NCI-H1694 treated with DMSO at 0.1 percent for 48 hours (cell line): ENCODE measurements around the gene MAS1.
"Not testable (repeated sequence)": the region's sequence is repeated elsewhere in the genome, so short reads cannot be mapped to it uniquely, and the experiment has no call there.

ENCODE experiments used
- DNase-seq: peaks from one replicate; lab custom pipeline; 2025; lab: John Stamatoyannopoulos, UW

The MAS1 gene

DNA sequence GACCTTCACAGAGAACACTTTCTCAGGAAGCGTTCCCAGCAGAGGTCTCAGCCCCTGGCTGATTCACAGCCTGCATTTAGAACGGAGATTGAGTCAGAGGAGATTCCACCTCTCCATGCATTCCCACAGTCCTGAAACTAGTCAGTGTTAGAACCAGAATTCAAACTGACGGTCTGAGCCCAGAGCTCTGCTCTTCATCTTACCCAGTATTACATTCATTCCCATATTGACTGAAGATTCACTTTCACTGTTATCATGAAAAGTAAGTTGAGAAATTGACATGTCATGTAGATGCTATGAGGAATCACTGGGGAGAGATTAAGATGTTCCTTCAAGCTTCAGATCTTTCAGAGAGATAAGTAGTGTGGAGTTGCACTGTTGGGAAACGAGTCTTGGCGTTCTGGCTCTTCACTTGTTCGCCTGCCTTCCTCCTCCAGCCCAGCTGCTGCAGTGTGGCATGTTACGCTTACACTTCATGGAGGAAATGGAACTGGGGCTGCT lies 28.3 kb downstream of the MAS1 start:
- DNase-seq = no peak

DNA sequence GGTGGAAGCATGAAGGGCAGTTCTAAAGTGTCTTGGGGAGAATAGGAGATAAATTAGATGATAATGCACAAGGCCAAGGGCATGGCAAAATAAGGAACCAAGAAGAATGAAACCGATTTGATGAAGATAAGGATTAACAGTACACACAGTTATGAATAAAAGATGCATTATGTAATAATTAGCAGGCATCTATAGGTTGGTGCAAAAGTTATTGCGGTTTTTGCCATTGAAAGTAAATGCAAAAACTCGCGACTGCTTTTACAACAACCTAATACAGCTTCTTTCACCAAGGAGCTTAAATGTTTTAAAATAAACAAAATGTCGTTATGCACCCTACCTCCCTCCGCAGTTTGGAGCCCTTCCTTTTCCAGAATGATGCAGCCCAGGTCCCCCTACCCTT lies 29.0 kb downstream of the MAS1 start:
- DNase-seq = no peak

DNA sequence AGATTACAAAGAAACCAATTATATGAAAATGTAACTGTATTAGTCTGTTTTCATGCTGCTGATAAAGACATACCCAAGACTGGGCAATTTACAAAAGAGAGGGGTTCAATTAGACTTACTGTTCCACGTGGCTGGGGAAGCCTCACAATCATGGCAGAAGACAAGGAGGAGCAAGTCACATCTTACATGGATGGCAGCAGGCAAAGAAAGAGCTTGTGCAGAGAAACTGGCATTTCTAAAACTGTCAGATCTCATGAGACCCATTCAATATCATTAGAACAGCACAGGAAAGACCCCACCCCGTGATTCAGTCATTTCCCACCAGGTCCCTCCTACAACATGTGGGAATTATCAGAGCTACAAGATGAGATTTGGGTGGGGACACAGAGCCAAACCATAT lies 33.4 kb downstream of the MAS1 start:
- not testable (repeated sequence) for DNase-seq

DNA sequence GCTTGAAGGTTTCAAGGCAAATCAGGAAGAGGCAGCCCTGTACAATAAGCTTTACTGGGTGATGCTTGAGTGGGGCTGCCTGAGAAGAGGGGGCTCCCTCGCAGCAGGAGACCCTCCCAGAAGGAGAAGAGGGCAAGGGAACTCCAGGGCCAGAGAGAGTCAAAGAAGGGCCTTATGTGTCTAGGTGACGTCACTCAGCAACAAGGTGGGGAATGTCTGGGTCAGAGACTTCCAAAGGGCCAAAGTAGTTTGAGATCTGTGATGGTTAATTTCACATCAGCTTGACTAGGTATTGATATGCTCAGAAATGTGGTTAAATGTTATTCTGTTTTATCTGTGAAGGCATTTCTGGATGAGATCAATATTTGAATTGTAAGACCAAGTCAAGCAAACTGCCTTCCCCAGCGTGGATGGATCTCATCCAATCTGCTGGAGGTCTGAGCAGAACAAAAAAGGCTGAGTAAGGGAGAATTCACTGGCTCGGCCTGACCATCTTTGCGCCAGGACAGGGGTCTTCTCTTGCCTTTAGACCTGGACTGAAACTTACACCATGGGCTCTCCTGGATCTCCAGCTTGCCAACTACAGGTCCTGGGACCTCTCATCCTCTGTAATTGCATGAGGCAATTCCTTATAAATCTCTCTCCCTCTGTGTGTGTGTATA lies 35.9 kb downstream of the MAS1 start:
- DNase-seq = no peak

DNA sequence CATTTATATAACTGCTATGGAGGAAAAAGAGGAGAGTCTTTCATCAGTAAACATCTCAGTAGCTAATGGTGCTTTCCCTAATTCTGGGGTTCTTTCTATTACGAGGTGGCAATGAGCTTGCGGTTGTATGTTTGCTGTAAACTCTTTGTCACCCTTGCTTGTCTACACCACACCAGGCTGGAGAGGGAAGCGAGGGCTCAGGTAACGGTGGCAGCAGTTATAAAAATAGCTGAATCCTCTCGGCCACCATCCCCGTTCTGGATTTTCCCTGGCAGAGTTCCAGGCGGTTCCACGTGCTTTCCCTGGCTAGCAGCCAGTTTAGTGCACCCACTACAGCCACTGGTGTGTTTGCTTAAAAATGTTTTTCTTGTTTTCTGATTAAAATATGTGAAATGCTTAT lies 39.0 kb downstream of the MAS1 start:
- peak; percentile 28 for DNase-seq

DNA sequence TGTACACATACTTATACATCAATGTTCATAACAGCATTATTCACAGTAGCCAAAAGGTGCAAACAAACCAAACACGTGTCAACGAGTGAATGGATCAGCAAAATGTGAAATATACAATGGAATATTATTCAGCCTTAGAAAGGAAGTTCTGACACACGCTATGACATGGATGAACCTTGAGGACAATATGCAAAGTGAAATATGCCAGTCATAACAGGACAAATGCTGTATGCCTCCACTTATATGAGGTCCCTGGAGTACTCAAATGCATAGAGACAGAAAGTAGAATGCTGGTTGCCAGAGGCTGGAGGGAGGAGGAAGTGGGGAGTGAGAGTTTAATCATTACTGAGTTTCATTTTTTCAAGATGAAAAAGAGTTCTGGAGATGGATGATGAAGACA lies 40.3 kb downstream of the MAS1 start:
- no peak for DNase-seq

DNA sequence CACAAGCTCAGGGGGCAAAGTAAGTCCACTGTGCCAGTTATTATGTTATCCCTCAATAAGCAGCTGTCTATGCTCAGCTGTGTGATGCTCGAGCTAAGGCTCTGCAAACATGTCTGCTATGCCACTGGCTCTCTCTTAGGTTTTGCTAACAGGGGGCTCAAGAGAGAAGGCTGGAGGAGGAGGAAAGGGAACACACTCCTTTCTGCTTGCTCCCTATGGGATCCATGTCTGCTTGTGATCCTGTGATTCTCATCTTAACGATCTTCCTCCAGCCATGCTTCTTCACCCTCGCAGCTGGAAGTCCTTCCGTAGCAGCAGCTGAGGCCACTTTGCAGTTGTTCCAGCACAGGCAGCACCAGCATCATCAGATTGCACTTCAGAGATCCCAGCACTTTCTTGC lies 41.1 kb downstream of the MAS1 start:
- DNase-seq = no peak

DNA sequence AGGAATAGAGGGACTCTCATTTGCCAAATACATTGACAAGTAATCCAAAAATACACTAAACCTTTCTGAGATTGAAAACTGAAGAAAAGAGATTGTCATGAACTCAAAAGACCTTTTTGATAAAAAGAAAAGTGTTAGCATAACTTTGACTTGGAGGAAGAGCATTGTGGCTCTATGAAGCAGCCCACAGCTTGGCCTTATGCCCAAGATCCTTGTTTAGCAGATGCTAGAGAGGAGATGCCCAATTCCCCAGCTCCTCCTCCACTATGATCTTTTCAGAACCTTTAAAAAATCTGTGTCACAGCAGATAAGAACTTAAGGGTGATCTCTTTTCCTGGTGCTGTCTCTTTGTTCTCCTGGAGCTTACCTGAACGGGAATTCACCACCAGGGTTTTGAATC lies 42.3 kb downstream of the MAS1 start:
- no peak for DNase-seq

DNA sequence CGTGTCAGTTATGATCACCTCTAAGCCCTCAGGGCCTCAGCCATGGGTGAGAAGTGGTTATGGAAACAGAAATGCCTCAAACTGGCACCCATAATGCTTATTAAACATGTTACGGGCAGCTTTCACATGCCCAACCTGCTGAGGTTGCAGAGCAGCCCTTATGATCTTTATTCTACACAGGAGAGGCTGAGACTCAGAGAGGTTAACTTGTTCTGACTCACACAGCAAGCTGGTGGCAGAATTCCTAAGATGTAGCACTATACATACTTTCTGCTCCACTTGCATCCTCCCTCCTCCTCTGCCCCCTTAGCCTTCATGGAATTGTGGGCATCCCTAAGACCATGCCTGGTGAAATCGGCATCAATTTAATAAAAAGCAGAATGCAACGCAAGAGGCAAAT lies 43.4 kb downstream of the MAS1 start:
- no peak for DNase-seq

DNA sequence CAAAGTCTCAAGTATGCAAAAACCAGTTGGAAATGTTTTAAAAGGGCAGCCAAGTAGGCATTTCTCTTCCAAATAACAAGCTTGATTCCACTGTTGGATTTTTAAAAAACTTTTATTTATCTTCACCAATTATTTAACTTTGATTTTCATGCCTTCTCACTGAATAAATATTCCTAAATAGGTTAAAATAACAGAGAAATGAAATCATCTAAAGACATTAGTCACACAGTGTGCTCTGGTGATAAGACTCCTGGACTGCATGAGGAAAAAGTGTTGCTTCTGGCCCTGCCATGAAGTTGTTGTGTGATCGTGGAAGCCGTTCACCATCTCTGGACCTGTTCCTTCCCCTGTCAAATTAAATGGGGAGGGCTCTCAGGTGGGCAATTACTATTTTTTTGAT lies 44.3 kb downstream of the MAS1 start:
- DNase-seq = no peak

DNA sequence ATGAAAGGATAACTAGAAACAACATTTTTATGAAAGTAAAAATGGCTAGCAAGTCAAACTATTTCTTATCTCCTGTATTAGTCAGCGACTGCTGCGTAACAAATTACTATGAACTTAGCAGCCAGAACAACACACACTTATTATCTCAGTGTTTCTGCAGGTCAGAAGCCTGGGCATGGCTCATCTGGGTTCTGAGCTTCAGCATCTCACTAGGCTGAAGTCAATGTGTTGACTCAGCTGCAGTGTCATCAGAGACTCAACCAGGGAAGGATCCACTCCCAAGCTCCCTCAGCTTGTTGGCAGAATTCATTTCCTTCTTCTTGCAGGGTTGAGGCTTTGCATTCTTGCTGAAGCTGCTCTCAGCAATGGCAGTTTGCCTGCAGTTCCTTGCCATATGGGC lies 44.8 kb downstream of the MAS1 start:
- no peak for DNase-seq

DNA sequence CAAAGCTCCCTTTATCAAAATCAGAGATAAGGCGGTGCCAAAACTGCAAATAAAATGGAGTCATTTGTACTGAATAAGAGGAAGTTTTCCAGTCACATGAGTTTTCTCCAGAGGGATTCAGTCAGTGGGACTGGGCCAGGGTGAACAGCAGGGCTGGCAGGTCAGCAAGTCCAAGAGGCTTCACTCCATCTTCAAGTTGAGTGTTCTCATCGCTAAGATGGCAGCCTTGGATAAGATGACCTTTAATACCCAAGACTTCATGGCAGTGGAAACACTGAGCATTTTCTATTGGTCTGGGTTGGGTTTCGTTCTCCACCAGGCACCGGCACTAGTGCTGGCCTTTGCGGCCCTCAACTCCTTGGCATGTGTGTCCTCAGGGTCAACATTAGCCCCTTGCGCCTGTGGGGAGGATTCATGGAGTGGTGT lies 48.8 kb downstream of the MAS1 start:
- DNase-seq = no peak
